GM19238 (cell line): ENCODE measurements around the gene SNX20.
A peak's percentile ranks its signal among the peaks of the same experiment; 100 is the strongest.

Experiments used
- DNase-seq: peaks from one replicate; pipeline ENCODE4 v3.0.0; 2011; ENCODE audit warnings: low spot score; ENCODE audit not compliant: insufficient read length

SNX20 gene

GRCh38 chr16:50662306-50662940, 18.7 kb downstream of the SNX20 start:
- no peak for DNase-seq

DNA sequence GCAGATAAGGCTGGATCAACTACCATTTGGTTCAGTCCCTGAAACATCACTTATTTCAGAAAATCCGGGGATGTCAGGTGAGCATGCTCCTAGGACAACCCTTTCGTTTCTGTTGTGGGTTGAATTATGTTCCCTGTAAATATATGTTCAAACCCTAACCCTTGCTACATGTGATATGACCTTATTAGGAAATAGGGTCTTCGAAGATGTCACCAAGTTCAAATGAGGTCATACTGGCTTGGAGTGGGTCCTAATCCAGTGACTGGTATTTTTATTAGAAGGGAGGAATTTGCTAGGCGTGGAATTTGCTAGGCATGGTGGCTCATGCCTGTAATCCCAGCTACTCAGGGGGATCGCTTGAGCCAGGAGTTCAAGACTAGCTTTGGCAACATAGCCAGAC, 21.3 kb downstream of the SNX20 start:
- DNase-seq = no peak

GRCh38 chr16:50657241-50657640, 23.9 kb downstream of the SNX20 start:
- DNase-seq = no peak

- DNase-seq = no peak
Observed at GRCh38 chr16:50655558-50656055, 25.5 kb downstream of the SNX20 start.

DNA sequence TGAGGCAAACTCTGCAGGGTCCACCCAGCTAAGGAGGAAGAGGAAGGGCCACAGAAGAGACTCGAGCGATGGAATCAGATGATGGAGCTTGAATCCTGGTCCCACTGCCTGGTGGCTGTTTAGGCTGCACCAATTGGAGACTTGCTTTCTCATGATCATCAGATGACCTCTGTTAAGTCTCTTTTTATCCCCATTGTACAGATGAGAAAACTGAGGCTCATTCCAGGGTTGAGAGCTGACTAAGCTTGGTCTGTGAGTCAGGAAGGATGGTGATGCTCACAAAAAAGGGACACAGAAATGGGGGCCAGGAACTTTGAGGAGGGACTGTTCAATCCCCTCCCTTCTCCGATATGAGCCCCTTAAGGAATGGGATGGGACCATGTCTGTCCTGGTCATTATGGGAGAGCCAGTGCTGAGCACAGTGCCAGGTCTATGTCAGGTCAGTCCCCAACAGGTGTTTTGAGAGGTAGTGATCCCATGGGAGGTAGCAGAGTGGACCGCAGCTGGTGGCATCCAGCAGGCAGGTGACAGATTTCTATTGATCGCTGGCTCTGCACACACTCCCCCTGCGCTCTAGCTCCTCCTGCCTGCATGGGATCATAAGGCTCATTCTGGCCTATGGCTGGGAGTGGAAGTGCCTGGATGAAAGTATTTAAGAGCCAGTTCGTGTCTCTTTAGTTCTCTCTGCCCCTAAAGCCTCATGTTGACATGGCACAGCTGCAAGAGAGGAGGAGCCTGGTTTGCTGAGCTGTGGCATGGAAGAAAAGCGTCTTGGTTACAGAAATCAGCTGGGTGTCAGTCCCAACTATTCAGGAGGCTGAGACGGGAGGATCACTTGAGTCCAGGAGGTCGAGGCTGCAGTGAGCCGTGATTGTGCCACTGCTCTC, 27.2 kb downstream of the SNX20 start:
- DNase-seq = no peak

DNA sequence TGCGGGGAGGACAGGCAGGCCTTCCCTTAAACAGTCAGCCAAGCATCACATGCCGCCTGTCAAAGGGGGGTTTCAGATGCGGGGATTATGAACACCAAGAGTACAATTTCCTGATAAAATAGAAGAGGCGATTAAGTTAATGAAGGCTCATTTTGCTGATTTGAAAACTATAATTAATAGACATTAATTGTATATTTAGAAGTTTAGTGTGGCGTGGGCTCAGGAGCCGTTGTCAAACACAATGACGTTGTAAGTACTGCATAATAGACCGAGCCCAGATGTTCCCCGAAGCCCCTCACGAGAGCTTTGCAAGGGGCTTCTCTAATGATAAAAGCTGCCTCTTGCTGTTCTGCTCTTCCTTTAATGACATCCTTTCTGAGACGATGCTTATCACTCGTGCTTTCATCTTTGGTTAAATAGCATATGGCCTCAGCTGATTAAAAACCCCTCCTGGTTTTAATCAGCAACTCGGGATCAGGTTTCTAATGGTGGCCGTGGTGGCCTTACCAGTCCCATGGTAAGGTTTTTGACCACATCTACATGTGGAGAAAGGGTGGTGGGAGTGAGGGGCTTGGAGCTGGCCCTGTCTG, 28.2 kb downstream of the SNX20 start:
- no peak for DNase-seq

DNA sequence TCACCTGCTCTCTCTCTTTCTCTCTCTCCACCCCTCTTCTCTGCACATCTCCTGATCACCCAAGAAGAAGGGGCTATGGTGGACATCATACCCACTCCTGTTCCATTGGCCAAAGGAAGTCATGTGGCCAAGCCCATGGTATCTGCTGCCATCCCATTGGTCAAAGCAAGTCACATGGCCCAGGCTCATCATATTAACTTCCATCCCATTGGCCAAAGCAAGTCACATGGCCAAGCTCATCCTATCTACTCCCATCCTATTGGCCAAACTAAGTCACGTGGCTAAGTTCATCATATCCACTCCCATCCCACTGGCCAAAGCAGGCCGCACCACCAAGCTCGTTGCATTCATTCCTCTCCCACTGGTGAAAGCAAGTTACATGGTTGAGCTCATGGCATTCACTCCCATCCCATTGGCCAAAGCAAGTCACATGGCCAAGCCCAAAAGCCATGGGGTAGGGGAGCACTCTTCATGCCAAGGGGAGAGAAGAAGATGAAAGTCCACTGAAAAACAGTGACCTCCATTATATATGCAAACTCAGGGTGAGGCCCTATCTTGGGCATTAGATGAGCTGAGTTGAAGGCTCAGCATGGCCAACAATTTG, 29.2 kb downstream of the SNX20 start:
- DNase-seq = no peak

DNA sequence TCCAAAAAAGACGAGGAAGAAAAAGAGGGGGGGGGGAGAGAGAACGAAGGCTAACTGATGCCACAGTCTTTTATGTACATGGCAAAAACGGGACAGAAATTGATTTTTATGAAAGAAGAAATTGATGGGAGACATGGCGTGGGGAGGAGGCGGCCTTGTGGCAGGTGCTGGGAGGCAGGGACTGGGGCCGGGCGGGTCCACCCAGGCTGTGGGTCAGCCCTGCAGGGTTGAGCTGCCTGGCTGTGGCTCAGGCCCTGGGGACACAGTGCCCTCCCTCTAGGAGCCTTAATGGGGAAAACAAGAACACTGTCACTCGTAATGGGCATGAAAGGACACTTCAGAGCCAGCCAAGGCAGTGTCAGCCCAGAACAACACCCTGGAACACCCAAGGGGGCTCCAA, 34.8 kb downstream of the SNX20 start:
- no peak for DNase-seq

GRCh38 chr16:50645563-50646220, 35.4 kb downstream of the SNX20 start:
- DNase-seq = no peak

DNA sequence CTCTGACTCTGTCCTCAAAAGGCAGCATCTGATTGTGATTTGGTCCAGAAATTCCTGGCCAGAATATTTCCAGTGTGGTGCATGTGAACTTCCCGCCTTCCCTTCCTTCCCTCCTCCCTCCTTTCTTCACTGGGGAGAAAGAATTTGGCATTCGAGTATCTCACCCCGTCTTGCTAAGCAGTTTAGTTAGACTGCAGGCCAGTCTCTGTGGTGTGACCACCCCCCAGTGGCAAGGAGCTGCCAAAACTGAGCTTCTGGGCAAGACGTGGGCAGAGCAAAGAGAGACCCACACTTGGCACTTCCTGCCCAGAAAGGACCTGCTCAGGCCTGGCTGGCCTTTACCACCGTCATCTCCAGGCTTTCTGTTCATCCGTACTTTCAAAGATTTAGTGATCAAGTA, 36.4 kb downstream of the SNX20 start:
- DNase-seq = peak; percentile 31

DNA sequence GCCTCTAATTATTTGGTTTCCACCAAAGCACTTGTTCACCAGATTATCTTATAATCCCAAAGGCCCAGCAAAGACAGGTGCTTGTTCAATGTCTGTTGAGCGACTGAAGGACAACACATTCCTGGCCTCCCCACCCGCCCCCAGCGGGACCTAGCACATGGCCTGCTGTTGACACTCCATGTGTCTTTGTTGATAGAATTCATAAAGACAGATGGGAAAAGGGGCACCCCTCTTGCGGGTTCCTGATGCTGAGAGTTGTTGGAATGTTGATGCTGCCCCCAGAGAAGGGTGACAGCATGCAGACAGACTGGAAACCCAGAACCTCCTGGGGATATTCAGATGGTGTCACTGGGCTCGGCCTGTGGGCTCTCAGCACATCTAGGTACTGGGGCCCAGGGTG, 36.9 kb downstream of the SNX20 start:
- no peak for DNase-seq

DNA sequence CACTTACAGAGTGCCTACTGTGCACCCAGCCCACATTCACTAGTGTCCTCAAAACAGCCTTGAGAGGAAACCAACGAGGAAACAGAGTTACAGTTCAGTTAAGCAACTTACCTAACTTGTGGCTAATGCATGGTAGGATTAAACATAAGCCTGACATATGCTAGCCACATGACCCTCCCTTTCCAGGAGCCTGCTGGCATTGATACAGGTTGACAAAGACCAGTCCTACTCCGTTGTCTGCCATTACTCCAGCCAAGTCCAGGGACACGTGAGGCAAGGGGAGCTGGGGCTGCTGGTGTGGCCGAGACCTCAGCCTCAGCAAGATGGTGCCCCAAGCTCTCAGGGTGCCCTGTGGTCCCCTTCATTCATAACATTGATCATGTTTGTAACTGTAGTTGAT, 37.9 kb downstream of the SNX20 start:
- DNase-seq = no peak

DNA sequence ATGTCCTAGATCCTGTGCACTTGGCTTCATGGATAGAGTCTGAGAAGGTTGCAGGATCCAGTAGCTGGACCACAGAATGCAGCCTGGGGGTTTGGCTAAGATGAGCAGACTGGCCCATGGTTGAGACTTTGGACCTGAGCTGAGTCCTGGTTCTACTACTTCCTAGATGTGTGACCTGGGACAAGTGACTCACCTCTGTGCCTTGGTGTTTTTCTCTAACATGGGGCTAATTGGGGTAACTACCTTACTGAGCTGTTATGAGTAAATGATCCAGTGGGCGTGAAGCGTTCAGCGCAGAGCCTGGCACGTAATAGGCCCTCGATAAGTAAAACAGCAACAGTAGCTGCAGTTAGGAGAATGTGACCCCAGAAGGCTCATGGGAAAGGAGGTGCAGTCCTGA, 38.8 kb downstream of the SNX20 start:
- DNase-seq = no peak

GRCh38 chr16:50641818-50642187, 39.3 kb downstream of the SNX20 start:
- DNase-seq = no peak

DNA sequence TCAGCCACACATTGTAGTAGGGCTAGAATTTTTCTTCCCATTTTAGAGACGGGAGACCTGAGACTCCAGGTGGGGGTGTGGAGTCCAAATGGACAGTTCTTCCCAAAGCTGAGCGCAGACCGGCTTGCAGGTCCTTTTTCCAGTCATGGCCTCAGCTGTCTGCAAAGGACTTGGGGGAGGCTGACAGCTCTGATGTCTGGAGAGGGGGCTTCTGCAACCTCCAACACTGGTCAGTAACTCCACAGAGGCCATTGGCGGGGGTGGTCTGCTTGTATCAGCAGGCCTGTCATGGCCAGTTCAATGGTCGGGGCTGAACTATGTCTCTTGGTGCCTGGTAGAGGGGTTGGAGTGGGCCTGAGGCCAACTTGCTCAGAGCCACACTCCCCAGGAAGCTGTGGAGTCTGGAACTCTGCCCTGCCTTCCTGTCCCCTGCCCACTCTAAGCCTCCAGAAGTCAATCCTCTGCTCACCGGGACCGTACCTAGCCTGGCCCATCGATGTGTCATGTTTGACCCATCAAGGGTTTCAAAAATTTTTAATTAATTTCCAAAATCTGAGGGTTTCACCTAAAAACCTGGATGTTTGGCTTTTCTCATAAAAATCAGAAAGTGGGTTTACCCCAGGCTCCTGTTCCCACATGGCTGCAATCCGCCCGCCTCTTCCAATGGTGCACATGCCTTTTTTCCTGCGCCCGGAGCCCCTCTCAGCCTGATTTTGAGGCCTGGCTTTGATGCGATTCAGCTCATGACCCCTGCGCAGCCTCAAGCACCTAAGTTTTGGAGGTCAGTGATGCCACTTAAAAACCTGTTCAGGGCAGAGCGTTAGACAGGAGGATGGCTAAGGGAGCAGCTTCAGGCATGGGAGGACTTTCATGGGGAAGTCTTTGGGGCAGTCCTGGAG, 39.9 kb downstream of the SNX20 start:
- no peak for DNase-seq

DNA sequence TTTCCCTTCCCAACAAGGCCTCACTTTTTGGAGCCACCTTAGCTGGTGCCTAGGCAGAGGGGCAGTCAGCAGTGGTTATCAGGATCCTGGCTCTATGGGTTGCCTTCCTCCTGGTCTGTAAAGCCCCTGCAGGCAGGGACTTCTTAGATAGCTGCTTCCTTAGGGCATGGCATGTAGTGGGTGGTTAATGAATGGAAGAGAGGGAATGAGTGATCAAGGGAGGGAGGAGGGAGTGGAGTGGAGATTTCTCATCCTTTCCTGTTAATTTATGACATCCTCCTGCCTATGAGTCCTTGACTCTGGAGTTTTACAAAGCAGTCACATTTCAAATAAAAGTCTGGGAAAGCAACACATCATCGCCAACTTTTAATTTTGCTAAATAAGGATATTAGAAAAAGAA, 40.7 kb downstream of the SNX20 start:
- DNase-seq = no peak

DNA sequence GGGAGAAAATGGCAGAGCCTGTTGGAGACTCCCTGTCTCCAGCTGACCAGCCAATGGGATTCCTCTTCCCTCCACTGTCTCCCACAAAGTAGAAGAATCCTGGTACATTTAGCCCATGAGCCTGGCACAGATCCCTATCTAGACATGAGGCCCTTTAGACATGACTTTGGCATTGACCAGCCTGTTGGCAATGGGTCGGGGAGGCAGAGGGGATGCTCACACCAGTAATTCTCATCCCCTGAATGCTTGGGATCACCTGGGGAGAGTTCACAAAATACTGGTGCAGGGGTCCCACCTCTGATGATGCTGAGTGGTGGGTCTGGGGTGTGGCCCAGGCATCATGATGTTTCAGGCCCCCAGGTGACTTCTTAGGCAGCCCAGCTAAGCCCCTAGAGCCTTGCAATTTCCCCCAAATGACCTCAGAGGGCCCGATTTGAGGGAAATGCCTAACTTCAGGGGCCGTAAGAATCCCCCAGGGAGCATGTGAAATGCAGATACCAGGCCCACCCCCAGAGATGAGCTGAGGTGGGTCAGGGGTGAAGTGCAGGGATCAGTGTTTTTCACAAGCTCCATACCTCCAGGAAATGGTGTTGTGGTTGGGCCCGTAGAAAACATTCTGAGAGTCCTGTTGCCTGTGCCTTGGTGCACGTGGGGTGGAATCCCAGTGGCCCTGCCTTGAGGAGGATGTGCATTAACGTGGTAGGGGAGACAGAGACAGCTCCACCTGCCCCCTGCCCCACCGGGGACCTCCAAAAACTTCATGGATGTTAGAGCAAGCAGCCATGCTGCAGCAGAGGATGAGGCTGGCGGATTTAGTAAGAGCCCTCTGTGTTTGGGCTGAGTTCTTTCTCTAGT, 42.1 kb downstream of the SNX20 start:
- DNase-seq = no peak

GRCh38 chr16:50637716-50638602, 43.2 kb downstream of the SNX20 start:
- no peak for DNase-seq
